Measurements from ENCODE around the gene NECTIN1.

DNA sequence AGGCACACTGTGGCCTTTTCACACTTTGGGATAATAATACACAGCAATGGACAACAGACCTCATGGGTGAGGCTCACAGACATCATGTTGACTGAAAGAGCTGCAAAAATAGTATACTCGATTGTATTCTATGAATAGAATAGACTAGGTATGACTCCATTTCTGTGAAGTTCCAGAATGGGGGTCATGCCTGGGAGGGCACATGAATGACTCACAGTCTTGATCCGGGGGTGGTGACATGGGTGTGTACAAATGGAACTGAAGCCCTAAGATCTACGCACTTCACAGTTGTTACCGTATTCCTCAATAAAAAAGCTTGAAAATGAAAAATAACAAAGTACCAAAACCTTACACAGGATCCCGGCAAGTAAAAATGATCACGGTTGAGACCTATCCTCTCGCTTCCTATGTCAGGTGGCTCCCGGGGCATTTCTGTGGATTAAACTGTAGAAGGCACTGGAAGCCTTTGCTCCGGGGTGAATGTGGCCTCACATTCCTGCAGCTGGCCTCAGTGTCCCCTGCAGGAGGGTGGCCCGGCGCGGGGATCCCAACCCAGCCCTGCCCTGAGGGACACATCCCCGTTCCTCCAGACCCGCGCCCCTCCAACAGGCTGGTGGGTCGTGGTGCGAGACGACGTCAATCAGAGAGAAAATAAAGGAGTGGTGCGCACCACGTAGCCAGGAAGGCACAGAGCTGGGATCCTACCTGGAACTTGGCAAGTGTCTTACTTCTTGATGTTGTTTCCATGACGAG, 75.9 kb downstream of the NECTIN1 start:
- no peak for TF ChIP-seq CTCF (IDR thresholded peaks at IDR 0.05; ENCODE audit: low read depth, low read length)
- no peak for TF ChIP-seq MYC (IDR thresholded peaks at IDR 0.05; ENCODE audit: low read depth, low read length)
- no peak for TF ChIP-seq POLR2A (IDR thresholded peaks at IDR 0.05; ENCODE audit: extremely low read depth, insufficient read length)
